CD14-positive monocyte (primary cell): ENCODE results near the gene SLC66A2. TPM values are rescaled to one million over a fixed set of nuclear protein-coding genes. Genes with fewer than 3 reads are reported as not detected.
A peak's percentile ranks its signal among the peaks of the same experiment; 100 is the strongest.

Experiments used
- DNase-seq, 3 donors: peaks; one replicate each; pipeline ENCODE4 v3.0.0-alpha.2; 2011 to 2022
- H2AFZ ChIP-seq: 2 replicates; pipeline ENCODE4 v1.6.0; 2012; ENCODE audit warnings: mild to moderate bottlenecking, low read depth, low read length, inconsistent platforms; ENCODE audit not compliant: insufficient read depth, poor library complexity, severe bottlenecking
- H3K27ac ChIP-seq, 2 donors: 1 replicate in 1 of 2; 2 replicates in 1 of 2; pipeline ENCODE4 v1.5.1; 2012 to 2013; ENCODE audit warnings: low read length in 2 of 2, control low read depth in 1 of 2, inconsistent platforms in 1 of 2, low read depth in 1 of 2, mild to moderate bottlenecking in 1 of 2
- H3K27me3 ChIP-seq, 2 donors: one replicate each; pipeline versions ENCODE4 v1.6.0 to v1.6.1; 2011 to 2013; ENCODE audit warnings: low read length in 2 of 2; ENCODE audit not compliant: control insufficient read depth in 2 of 2, insufficient read depth in 2 of 2
- H3K36me3 ChIP-seq, 2 donors: replicated peaks in 1 of 2; 1 replicate in 1 of 2; 2 replicates in 1 of 2; pipeline versions ENCODE4 v1.5.1 to v1.6.1; 2012 to 2013; ENCODE audit warnings: low read length in 2 of 2, control low read depth in 1 of 2, inconsistent platforms in 1 of 2, mild to moderate bottlenecking in 1 of 2; ENCODE audit not compliant: insufficient read depth in 2 of 2, control insufficient read depth in 1 of 2
- H3K4me1 ChIP-seq, 2 donors: 1 replicate in 1 of 2; 2 replicates in 1 of 2; pipeline versions ENCODE4 v1.5.1 to v1.6.1; 2012 to 2013; ENCODE audit warnings: low read length in 2 of 2, control low read depth in 1 of 2, inconsistent platforms in 1 of 2, mild to moderate bottlenecking in 1 of 2, moderate library complexity in 1 of 2; ENCODE audit not compliant: insufficient read depth in 2 of 2, control insufficient read depth in 1 of 2
- H3K4me2 ChIP-seq: replicated peaks from 2 replicates; pipeline ENCODE3; 2012; ENCODE audit warnings: low read length, moderate library complexity, mild to moderate bottlenecking; ENCODE audit not compliant: poor library complexity, severe bottlenecking; ENCODE audit errors: extremely low read depth
- H3K4me3 ChIP-seq, 3 experiments: fragments of 200-600 bp in 1 of 3; sonication (generic) in 1 of 3; replicated peaks in 1 of 3; 1 replicate in 2 of 3; 2 replicates in 1 of 3; pipeline ENCODE4 v1.5.1; 2011 to 2013; ENCODE audit warnings: low read length in 3 of 3, mild to moderate bottlenecking in 3 of 3, control low read depth in 2 of 3, low read depth in 2 of 3, inconsistent platforms in 1 of 3, moderate library complexity in 1 of 3
- H3K79me2 ChIP-seq: 2 replicates; pipeline ENCODE4 v1.6.0; 2012; ENCODE audit warnings: mild to moderate bottlenecking, control low read depth, inconsistent platforms, low read length, moderate library complexity; ENCODE audit not compliant: insufficient read depth
- H3K9ac ChIP-seq: 2 replicates; pipeline ENCODE4 v1.6.0; 2017; ENCODE audit warnings: low read length, mild to moderate bottlenecking; ENCODE audit not compliant: insufficient read depth, poor library complexity, severe bottlenecking
- H3K9me3 ChIP-seq, 2 donors: replicated peaks in 1 of 2; 1 replicate in 1 of 2; 2 replicates in 1 of 2; pipeline versions ENCODE4 v1.5.1 to v1.6.1; 2012 to 2013; ENCODE audit warnings: low read length in 2 of 2, control low read depth in 1 of 2; ENCODE audit not compliant: control insufficient read depth in 1 of 2, insufficient read depth in 1 of 2
- H4K20me1 ChIP-seq: 2 replicates; pipeline ENCODE4 v1.6.0; 2012; ENCODE audit warnings: mild to moderate bottlenecking, low read length, control low read depth, moderate library complexity; ENCODE audit not compliant: insufficient read depth
- H3K27ac Mint-ChIP-seq, 7 donors: one replicate each; pipeline ENCODE4 v1.8.0; 2020; ENCODE audit warnings: mild to moderate bottlenecking in 7 of 7, mixed read lengths in 7 of 7, moderate library complexity in 6 of 7, inconsistent platforms in 2 of 7
- H3K27me3 Mint-ChIP-seq, 3 donors: one replicate each; pipeline ENCODE4 v1.8.0; 2021 to 2022; ENCODE audit warnings: low read depth in 3 of 3, mild to moderate bottlenecking in 3 of 3, mixed read lengths in 3 of 3, moderate library complexity in 3 of 3, inconsistent platforms in 1 of 3
- H3K36me3 Mint-ChIP-seq, 2 donors: one replicate each; pipeline ENCODE4 v1.8.0; 2020; ENCODE audit warnings: mixed read lengths in 2 of 2, inconsistent platforms in 1 of 2, mild to moderate bottlenecking in 1 of 2
- H3K4me1 Mint-ChIP-seq: one replicate; pipeline ENCODE4 v1.8.0; 2020; ENCODE audit warnings: mild to moderate bottlenecking, mixed read lengths
- H3K4me3 Mint-ChIP-seq, 2 donors: one replicate each; pipeline ENCODE4 v1.8.0; 2020; ENCODE audit warnings: mild to moderate bottlenecking in 2 of 2, mixed read lengths in 2 of 2, moderate library complexity in 1 of 2
- H3K9me3 Mint-ChIP-seq, 7 donors: one replicate each; pipeline ENCODE4 v1.8.0; 2020 to 2022; ENCODE audit warnings: mixed read lengths in 7 of 7, mild to moderate bottlenecking in 6 of 7, moderate library complexity in 6 of 7, inconsistent platforms in 2 of 7
- WGBS: methylation state at CpG from one replicate; pipeline ENCODE4 v1.1.5; 2013; ENCODE audit warnings: missing lambda C conversion rate; ENCODE audit not compliant: insufficient coverage; 5-methylcytosine and 5-hydroxymethylcytosine counted together
- intact Hi-C, 2 donors: fragments of 100-400 bp; cut with micrococcal nuclease; formaldehyde crosslinking; loops; one replicate each; pipeline versions ENCODE4 v1.15.0 to v1.15.1; 2023
- polyA plus RNA-seq, 3 donors: library from polyadenylated mRNA; depleted of rRNA in 1 of 3; unstranded in 2 of 3; stranded (reverse) in 1 of 3; fragments of 300-500 nt in 2 of 3; fragments of >200 nt in 1 of 3; fragmentation: Illumina TruSeq in 2 of 3; gene quantifications; 1 replicate in 2 of 3; 2 replicates in 1 of 3; pipeline ENCODE4 v1.2.3, GENCODE V29; 2012 to 2021
- TF ChIP-seq, protein P1 (sequence below): fragments of 200-600 bp; IDR thresholded peaks from one replicate; pipeline ENCODE4 v1.8.0; 2022; ENCODE audit warnings: antibody characterized with exemption, mild to moderate bottlenecking

Gene SLC66A2
- polyA plus RNA-seq, 3 donors, result 26.8 to 42.6 (median 33.8) TPM

DNA sequence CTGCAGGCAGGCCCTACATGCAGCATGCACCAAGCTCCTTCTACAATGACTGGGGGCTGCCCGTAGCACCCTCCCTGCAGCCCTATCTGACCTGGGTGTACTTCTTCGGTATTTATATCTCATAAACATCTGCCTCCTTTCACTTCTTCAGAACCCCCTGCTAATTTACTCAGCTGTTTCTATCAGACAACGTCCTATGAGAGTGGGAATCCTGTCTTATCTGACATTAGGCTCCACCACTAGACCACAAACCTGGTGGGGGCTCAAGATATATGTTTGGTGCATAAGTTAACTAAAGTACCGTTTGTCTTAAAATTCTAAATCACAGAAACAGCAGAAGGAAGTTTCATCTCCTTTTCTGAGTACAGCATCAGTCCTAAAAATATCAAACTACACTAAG is 23.6 kb upstream of the SLC66A2 start:
- TF ChIP-seq, protein P1, sequence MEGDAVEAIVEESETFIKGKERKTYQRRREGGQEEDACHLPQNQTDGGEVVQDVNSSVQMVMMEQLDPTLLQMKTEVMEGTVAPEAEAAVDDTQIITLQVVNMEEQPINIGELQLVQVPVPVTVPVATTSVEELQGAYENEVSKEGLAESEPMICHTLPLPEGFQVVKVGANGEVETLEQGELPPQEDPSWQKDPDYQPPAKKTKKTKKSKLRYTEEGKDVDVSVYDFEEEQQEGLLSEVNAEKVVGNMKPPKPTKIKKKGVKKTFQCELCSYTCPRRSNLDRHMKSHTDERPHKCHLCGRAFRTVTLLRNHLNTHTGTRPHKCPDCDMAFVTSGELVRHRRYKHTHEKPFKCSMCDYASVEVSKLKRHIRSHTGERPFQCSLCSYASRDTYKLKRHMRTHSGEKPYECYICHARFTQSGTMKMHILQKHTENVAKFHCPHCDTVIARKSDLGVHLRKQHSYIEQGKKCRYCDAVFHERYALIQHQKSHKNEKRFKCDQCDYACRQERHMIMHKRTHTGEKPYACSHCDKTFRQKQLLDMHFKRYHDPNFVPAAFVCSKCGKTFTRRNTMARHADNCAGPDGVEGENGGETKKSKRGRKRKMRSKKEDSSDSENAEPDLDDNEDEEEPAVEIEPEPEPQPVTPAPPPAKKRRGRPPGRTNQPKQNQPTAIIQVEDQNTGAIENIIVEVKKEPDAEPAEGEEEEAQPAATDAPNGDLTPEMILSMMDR, result no peak
- Histone ChIP-seq H2AFZ (no peak overlapping the region), H3K79me2 (peaks cover 73% of the 10 kb centered on the region), H3K9ac (no peak overlapping the region), H3K4me3 (no peak overlapping the region), H3K4me1 (no peaks in the 10 kb centered on the region), H3K4me2 (no peak overlapping the region), H3K9me3 (no peaks in the 10 kb centered on the region), H4K20me1 (peaks cover 94% of the 10 kb centered on the region), H3K27ac (peak overlapping the region in 1 of 2 donors; percentile 23), H3K36me3 (peaks cover 56 to 92% of the 10 kb centered on the region in 2 donors), H3K27me3 (no peaks in the 10 kb centered on the region)
- peak overlapping the region in 1 of 2 donors; percentile 45 for H3K4me3 Mint-ChIP-seq
- peaks cover 5% of the 10 kb centered on the region for H3K4me1 Mint-ChIP-seq
- intact Hi-C loops, result no loop called here
- H3K36me3 Mint-ChIP-seq, result peaks cover 75 to 87% of the 10 kb centered on the region in 2 donors
- peak overlapping the region in 2 of 7 donors; percentile 10 to 16 for H3K27ac Mint-ChIP-seq
- WGBS, result 100% methylated on average over 2 of the region's 4 CpGs
- no peaks in the 10 kb centered on the region for H3K9me3 Mint-ChIP-seq
- peaks cover 0 to 1% (median 0%) of the 10 kb centered on the region in 3 donors for H3K27me3 Mint-ChIP-seq
- DNase-seq, result no peak

DNA sequence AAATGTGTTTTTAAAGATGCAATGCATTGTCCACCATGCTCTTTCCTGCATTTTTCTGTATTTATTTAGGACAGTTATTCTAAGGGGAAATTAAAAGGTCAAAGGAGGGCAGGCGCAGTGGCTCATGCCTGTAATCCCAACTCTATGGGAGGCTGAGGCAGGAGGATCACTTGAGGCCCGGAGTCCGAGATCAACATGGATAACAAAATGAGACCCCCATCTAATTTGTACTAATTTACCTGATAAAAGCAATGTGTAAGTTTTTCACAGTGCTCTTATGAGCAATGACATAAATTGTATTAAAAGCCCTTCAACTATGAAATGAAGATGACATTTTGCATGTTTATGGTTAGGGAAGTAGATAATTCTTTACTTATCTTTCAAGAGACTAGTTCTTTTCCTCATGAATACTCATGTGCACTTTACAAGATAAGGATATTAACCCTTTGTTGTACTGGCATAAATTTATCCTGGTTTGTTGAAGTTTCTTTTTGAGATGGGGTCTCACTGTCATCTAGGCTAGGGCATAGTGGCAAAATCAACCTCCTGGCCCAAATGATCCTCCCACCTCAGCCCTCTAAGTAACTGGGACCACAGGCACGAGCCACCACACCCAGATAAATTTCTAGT is 22.7 kb upstream of the SLC66A2 start:
- peaks cover 0 to 1% (median 0%) of the 10 kb centered on the region in 3 donors for H3K27me3 Mint-ChIP-seq
- Histone ChIP-seq H3K4me1 (no peaks in the 10 kb centered on the region), H3K79me2 (peaks cover 64% of the 10 kb centered on the region), H3K9ac (no peak overlapping the region), H3K4me3 (no peak overlapping the region), H3K36me3 (peaks cover 57 to 91% of the 10 kb centered on the region in 2 donors), H3K27me3 (no peaks in the 10 kb centered on the region), H3K4me2 (no peak overlapping the region), H2AFZ (no peak overlapping the region), H3K27ac (no peak overlapping the region), H3K9me3 (no peaks in the 10 kb centered on the region), H4K20me1 (peaks cover 85% of the 10 kb centered on the region)
- no peak overlapping the region for H3K4me3 Mint-ChIP-seq
- DNase-seq, result no peak
- TF ChIP-seq, protein P1, result no peak
- no peaks in the 10 kb centered on the region for H3K9me3 Mint-ChIP-seq
- H3K36me3 Mint-ChIP-seq, result peaks cover 68 to 86% of the 10 kb centered on the region in 2 donors
- intact Hi-C loops, result no loop called here
- no peak overlapping the region for H3K27ac Mint-ChIP-seq
- peaks cover 4% of the 10 kb centered on the region for H3K4me1 Mint-ChIP-seq
- 80% methylated on average over 1 of the region's 4 CpGs for WGBS
